H1 (cell line): Measurements from ENCODE around the gene WDR75.

Experiments
- ASH2L ChIP-seq: fragments of 200-600, 300-600 bp; sonication (generic); IDR thresholded peaks from one replicate; pipeline ENCODE4 v1.7.1; 2017; ENCODE audit warnings: low read length
- CTCF ChIP-seq, 3 experiments: IDR thresholded peaks; 1 replicate in 2 of 3; 2 replicates in 1 of 3; pipeline versions ENCODE4 v1.5.1 to v1.6.1; 2011; ENCODE audit warnings: low read length in 3 of 3, mild to moderate bottlenecking in 3 of 3, inconsistent platforms in 2 of 3, low read depth in 1 of 3, moderate library complexity in 1 of 3; ENCODE audit not compliant: insufficient read depth in 1 of 3; ENCODE audit errors: control extremely low read depth in 1 of 3
- MAFK ChIP-seq: IDR thresholded peaks from 2 replicates; pipeline ENCODE4 v1.6.1; 2012; ENCODE audit warnings: low read depth, mild to moderate bottlenecking, improper control_type of control experiment, low read length
- POLR2AphosphoS5 ChIP-seq: IDR thresholded peaks from 2 replicates; pipeline ENCODE4 v1.6.1; 2011; ENCODE audit warnings: low read depth, low read length
- TCF12 ChIP-seq: IDR thresholded peaks from 2 replicates; pipeline ENCODE4 v1.6.1; 2011; ENCODE audit warnings: low read depth, mild to moderate bottlenecking, low read length

- TF ChIP-seq CTCF (IDR thresholded peaks at IDR 0.05; ENCODE audit: control extremely low read depth in 1 of 3, insufficient read depth in 1 of 3, low read depth in 1 of 3, low read length in 3 of 3), result no peak
- no peak for TF ChIP-seq MAFK
- TF ChIP-seq TCF12, result no peak
- TF ChIP-seq ASH2L, result no peak
- TF ChIP-seq POLR2AphosphoS5, result no peak
Measured at GRCh38 chr2:189466046-189466445, 24.8 kb downstream of the WDR75 start.
